Skin epidermis (tissue), 12 donors: ENCODE data around the gene PRPF6.
A peak's percentile ranks its signal among the peaks of the same experiment; 100 is the strongest.

Experiments
- H3K27ac ChIP-seq, 21 experiments: fragments of 200-600 bp; sonication (generic) in 11 of 21; one replicate each; pipeline ENCODE4 v1.5.0; 2020; ENCODE audit warnings: mild to moderate bottlenecking in 3 of 21, inconsistent platforms in 2 of 21, moderate library complexity in 2 of 21
- H3K4me3 ChIP-seq, 7 experiments: fragments of 200-600 bp; sonication (generic) in 2 of 7; one replicate each; pipeline ENCODE4 v1.5.0; 2020; ENCODE audit warnings: inconsistent platforms in 2 of 7, mild to moderate bottlenecking in 2 of 7, moderate library complexity in 1 of 7

Gene PRPF6

GRCh38 chr20:64025826-64026412, 45.0 kb downstream of the PRPF6 start:
- Histone ChIP-seq H3K27ac (no peak overlapping the region), H3K4me3 (no peak overlapping the region)

- no peak overlapping the region for H3K27ac ChIP-seq
- H3K4me3 ChIP-seq: no peak overlapping the region
Observed at GRCh38 chr20:64027981-64028685, 47.2 kb downstream of the PRPF6 start.

GRCh38 chr20:64029293-64030117, 48.6 kb downstream of the PRPF6 start:
- Histone ChIP-seq H3K4me3 (no peak overlapping the region), H3K27ac (no peak overlapping the region)

GRCh38 chr20:64030371-64031134, 49.6 kb downstream of the PRPF6 start:
- Histone ChIP-seq H3K27ac (no peak overlapping the region), H3K4me3 (no peak overlapping the region)

- Histone ChIP-seq H3K27ac (no peak overlapping the region), H3K4me3 (no peak overlapping the region)
Observed at GRCh38 chr20:64031822-64032314, 50.9 kb downstream of the PRPF6 start.

GRCh38 chr20:64032706-64033624, 52.0 kb downstream of the PRPF6 start:
- H3K27ac ChIP-seq: no peak overlapping the region
- no peak overlapping the region for H3K4me3 ChIP-seq

GRCh38 chr20:64033981-64034493, 53.1 kb downstream of the PRPF6 start:
- H3K27ac ChIP-seq: peak overlapping the region in 6 of 21 experiments; percentile 19 to 85 (median 23)
- no peak overlapping the region for H3K4me3 ChIP-seq

- no peak overlapping the region for H3K4me3 ChIP-seq
- peak overlapping the region in 7 of 21 experiments; percentile 26 to 85 (median 53) for H3K27ac ChIP-seq
Observed at GRCh38 chr20:64035066-64035932, 54.4 kb downstream of the PRPF6 start.

GRCh38 chr20:64035933-64036345, 55.0 kb downstream of the PRPF6 start, which contains the start of gene C20orf204:
TSS of gene C20orf204 (plus strand) at chr20:64036182. CDS start at chr20:64036324, 142 bp downstream.
- Histone ChIP-seq H3K4me3 (no peak within 1 kb of the TSS), H3K27ac (peak within 1 kb of the TSS in 7 of 21 experiments; percentile 10 to 85 (median 53))

GRCh38 chr20:64036346-64037198, 55.6 kb downstream of the PRPF6 start:
- Histone ChIP-seq H3K27ac (peak overlapping the region in 6 of 21 experiments; percentile 10 to 85 (median 54)), H3K4me3 (no peak overlapping the region)

GRCh38 chr20:64037199-64037497, 56.2 kb downstream of the PRPF6 start:
- no peak overlapping the region for H3K4me3 ChIP-seq
- H3K27ac ChIP-seq: peak overlapping the region in 2 of 21 experiments; percentile 64 to 85

- Histone ChIP-seq H3K27ac (peak overlapping the region in 12 of 21 experiments; percentile 35 to 91 (median 77)), H3K4me3 (peak overlapping the region; percentile 37 to 57 (median 48))
Observed at GRCh38 chr20:64037498-64038213, 56.7 kb downstream of the PRPF6 start.

GRCh38 chr20:64038224-64038564, 57.3 kb downstream of the PRPF6 start:
- peak overlapping the region in 13 of 21 experiments; percentile 35 to 91 (median 76) for H3K27ac ChIP-seq
- H3K4me3 ChIP-seq: peak overlapping the region; percentile 37 to 57 (median 48)

- peak overlapping the region in 18 of 21 experiments; percentile 11 to 91 (median 73) for H3K27ac ChIP-seq
Observed at GRCh38 chr20:64038565-64039292, 57.8 kb downstream of the PRPF6 start.

More at GRCh38 chr20:64038565-64039292, 57.8 kb downstream of the PRPF6 start:
- H3K4me3 ChIP-seq: peak overlapping the region; percentile 37 to 57 (median 48)
